HTR-8/SVneo (cell line): ENCODE data around the gene FBXW5.
A peak's percentile ranks its signal among the peaks of the same experiment; 100 is the strongest.

Experiments used
- DNase-seq: peaks from one replicate; pipeline ENCODE4 v3.0.0; 2011; ENCODE audit warnings: low spot score, mixed read lengths; ENCODE audit not compliant: insufficient read length
- FAIRE-seq: peaks from 2 replicates; lab custom pipeline; 2011; peaks lifted over from hg19 to GRCh38; lab: Jason Lieb, UNC

The FBXW5 gene, protein sequence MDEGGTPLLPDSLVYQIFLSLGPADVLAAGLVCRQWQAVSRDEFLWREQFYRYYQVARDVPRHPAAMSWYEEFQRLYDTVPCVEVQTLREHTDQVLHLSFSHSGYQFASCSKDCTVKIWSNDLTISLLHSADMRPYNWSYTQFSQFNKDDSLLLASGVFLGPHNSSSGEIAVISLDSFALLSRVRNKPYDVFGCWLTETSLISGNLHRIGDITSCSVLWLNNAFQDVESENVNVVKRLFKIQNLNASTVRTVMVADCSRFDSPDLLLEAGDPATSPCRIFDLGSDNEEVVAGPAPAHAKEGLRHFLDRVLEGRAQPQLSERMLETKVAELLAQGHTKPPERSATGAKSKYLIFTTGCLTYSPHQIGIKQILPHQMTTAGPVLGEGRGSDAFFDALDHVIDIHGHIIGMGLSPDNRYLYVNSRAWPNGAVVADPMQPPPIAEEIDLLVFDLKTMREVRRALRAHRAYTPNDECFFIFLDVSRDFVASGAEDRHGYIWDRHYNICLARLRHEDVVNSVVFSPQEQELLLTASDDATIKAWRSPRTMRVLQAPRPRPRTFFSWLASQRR

DNA sequence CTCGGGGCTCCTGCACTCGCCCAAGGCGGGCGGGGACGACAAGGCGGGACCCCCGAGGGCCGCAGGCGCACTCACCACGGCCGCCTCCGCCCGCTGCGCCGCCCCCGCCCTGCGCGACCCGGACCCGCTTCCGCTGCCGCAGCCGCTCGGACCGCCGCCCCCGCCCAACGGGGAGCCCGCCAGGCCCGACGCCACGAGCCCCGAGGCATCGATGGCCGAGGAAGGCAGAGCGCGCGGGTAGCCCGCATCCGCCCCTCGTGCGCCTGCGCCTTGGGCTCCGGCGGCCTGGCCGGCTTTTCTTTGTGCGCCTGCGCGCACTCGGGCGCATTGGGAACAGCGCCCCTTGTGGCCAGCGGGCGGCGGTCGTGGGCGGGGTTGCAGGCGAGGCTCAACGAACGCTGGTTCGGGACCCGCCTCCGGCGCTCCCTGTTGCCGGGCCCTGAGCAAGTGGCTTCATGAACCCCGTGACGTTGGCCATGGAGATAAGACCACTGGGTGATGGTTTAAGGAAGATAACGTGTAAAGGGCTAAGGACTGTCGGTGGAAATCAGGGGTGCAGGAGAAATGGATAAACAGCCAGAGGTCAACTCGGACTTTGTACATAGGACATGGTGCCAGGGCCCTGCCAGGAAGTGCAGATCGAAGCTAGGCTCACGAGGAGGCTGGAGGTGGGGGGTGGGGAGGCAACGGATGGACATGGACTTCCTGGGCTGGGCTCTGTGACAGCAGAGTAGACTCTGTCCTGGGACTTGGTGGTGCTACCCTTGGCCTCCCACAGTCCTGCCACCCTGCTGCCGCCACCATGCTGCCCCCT is at the start of gene FBXW5, which contains the start of gene C8G:
FBXW5 (minus strand) TSS at position 220 of the 814 bp plus-strand sequence. CDS start 655 bp downstream, outside the sequence.
C8G (plus strand) TSS at position 725 of the 814 bp plus-strand sequence; CDS start at position 803, 78 bp downstream.
- FAIRE-seq (peak; percentile 89), DNase-seq (peak; percentile 95)

DNA sequence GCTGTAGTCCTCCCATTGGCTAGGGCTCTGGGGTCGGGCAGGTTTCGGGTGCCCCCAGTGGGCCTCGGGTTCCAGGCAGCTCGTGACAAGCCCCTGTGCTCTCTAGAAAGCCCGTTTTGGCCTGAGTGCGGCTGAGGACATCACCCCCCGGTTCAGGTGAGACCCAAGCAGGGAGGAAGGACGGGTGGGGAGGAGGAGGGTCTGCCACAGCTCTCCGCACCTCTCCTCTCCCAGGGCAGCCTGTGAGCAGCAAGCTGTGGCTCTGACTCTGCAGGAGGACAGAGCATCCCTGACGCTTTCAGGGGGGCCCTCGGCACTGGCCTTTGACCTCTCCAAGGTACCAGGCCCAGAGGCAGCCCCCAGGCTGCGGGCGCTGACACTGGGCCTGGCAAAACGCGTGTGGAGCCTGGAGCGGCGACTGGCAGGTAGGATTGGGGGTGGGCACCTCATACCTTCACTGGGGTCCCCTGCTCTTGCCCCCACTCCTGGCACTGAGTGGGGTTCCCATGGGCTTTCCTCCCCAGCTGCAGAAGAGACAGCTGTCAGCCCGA is 48.4 kb upstream of the FBXW5 start:
- DNase-seq: no peak
- FAIRE-seq: no peak

DNA sequence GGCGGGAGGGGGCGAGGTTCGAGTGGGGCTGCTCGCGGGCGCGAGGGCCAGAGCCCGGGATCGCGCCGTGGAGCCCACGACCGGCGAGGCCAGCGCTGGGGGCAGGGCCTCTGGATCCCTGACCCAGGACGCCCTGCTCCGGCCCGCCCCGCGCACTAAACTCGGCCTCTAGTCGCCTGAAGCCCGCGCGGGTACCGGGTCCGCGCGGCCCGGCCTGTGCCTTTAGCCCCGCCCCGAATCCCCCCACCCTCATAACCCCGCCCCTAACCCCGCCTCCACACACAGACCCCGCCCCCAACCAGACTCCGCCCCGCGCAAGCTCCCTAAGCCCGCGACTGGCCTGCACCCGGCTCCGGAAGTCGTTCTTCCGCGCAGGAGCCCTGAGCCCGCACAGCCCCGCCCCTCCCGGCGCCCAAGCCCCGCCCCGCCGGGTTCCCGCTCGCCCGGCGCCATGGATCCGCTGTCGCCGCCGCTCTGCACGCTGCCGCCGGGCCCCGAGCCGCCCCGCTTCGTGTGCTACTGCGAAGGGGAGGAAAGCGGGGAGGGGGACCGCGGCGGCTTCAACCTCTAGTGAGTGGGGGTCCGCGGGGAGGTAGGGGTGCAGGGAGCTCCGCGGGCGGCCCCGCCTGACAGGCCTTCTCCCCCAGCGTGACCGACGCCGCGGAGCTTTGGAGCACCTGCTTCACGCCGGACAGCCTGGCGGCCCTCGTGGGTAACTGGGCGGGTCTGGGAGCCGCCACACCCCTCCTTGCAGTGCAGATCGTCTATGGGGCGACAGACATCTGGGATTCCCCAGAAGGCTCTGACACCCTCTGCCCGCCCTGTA is 47.7 kb upstream of the FBXW5 start, which contains the start of gene PAXX:
PAXX (plus strand) TSS at position 430 of the 826 bp plus-strand sequence; CDS start at position 452, 22 bp downstream.
- DNase-seq: peak; percentile 91

DNA sequence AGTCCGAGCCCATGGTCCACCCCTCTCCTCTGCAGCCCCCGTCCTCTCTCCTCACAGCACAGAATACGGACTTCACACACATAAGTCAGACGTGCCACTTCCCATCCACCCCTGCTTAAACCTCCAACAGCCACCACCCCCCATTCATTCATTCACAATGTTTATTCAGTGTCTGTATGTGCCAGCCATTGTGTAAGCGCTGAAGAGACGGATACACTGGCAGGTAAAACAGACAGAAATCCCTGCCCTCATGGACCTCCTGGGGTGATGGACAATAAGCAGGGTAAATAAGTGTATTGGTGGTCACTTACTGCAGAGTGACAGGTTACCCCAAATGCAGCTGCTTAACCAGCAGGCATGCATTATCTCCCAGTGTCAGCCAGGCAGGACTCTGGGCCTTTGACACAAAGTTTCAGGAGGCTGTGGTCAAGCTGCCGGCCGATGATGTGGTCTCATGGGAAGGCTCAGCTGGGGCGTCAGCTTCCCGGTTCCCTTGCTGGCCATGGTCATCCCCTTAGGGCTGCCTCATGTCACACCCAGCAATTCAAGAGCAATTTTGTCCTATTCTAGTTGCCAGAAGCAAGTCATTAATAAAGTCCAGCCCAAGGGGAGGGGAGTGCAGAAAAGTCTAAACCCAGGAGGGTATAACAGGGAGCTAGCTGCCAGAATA is 45.8 kb upstream of the FBXW5 start:
- DNase-seq: no peak
- no peak for FAIRE-seq

More for the DNA sequence above, 47.7 kb upstream of the FBXW5 start, which contains the start of gene PAXX:
- FAIRE-seq: no peak

DNA sequence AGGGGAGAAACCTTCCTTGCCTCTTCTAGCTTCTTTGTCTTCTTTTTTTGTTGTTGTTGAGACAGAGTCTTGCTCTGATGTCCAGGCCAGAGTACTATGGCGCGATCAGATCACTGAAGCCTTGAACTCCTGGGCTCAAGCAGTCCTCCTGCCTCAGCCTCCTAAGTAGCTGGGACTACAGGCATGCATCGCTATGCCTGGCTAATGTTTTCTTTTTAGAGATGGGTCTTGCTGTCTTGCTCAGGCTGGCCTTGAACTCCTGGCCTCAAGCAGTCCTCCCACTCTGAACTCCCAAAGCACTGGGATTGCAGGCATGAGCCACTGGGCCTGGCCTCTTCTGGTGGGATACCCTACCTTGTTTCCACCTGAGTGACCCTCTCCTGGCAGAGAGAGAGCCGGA is 44.3 kb upstream of the FBXW5 start:
- FAIRE-seq: no peak
- DNase-seq: no peak

DNA sequence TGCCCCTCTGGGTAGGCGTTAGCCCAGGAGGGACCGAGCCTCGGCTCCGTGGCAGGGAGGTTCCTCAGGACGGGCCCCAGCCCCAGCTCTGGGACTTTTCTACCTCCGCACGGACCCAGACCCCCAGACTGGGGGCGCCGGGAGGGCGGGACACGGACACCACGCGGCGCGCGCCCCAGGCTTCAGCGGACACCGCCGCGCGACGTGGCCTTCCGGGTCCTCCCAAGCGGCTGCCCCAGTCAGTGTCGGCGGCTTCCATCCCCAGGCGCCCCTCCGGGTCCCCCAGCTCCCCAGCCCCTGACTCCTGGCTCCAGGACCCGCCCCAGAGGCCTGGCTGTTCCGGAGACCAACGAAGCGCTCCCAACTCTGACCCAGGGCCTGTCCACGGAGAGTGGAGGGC is 41.3 kb upstream of the FBXW5 start:
- no peak for DNase-seq

DNA sequence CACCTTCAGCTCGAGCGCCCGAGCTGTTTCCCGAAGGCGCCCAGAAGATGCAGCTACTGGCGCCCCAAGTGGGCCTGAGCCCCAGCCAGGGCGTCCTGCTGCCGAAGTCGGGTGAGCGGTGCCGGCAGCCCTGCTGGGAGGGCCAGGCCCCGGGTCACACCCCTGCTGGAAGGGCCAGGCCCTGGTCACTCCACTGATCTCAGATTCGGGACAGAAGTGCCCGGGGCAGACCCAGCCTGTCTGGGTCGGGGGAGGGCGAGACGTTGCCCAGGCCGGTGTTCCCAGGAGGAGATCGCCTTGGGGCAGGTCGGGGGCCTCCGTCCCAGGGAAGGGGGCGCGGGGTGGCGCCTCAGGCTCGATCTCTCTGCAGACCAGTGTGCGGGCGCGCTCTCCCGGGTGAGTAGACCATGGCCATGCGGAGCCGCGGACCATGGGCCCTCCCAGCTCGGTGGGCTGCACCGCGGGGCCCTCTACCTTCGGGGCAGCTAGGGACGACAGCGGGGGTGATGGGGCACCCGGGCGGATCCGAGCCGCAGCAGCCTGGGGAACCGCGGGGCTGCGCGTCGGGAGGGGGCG is 40.6 kb upstream of the FBXW5 start:
- FAIRE-seq (no peak), DNase-seq (no peak)

More for the DNA sequence above, 41.3 kb upstream of the FBXW5 start:
- FAIRE-seq: no peak

DNA sequence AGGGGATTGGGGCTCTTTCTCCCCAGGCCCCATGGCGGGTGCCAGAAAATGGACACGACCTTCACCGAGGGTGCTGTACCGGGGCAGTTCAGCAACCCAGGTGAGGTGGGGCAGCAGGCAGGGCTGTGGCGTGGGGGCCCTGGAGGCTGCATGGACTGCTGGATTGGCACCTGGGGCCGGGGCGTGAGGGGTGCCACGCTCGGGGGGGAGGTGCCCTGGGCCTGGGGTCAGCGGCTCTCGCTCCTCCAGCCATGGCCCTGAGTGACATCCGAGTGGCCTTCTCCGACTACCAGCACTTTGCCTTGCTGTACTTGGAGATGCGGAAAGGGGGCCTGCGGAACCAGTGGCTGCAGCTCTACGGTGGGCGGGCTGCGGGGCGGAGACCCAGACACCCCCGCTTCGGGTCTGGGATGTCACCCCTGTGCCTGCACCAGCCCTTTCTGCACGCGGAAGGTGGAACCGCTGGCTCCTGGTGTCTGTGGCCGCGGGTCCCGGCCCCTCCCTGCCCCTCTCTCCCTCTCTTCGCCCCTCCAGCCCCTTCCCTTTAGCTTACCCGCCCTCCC is 40.0 kb upstream of the FBXW5 start:
- no peak for FAIRE-seq
- no peak for DNase-seq

DNA sequence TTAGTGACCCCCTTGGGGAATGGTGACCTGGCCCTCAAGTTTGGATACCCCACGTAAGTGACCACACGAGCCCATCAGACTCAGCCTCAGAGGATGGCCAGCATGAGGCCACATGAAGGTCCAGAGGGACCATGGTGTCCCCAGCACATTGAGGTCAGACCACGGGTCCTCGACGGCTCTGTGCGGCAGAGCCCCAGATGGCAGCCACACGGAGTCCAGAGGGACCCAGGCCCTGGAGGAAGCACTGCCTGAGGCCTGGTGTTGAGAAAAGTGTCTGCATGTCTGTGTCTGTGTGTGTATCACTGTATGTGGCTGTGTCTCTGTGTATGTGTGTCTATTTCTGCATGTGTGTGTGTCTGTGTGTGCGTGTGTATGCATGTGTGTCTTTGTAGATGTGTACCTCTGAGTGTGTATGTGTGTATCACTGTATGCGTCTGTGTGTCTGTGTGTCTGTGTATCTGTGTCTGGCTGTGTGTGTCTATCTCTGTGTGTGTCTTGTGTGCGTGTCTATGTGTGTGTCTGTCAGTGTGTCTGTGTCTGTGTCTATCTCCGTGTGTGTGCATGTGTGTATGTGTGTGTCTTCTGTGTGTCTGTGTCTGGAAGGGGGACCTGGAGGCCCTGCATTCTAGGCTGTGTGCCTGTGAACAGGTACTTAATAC is 39.2 kb upstream of the FBXW5 start:
- DNase-seq: no peak

DNA sequence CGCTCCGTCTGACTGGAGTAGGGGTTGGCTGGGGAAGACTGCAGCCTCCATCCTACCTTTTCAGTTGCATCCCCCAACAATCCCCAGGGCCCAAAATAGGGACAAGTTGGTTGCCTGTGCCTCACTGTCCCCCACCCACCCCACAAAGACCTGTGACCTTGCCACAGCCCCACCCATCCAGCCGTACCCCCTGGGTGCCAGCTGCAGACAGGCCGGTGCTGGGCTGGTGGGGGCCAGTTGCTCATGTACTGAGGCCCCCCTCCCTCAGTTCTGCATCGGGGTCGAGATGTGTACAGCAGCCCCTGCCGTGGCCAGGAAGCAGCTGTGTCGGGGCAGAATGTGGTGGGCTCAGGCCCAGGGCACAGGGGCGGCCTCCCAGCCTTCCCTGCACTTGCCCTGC is 38.6 kb upstream of the FBXW5 start:
- FAIRE-seq (no peak), DNase-seq (no peak)

More for the DNA sequence above, 39.2 kb upstream of the FBXW5 start:
- FAIRE-seq: peak; percentile 78

DNA sequence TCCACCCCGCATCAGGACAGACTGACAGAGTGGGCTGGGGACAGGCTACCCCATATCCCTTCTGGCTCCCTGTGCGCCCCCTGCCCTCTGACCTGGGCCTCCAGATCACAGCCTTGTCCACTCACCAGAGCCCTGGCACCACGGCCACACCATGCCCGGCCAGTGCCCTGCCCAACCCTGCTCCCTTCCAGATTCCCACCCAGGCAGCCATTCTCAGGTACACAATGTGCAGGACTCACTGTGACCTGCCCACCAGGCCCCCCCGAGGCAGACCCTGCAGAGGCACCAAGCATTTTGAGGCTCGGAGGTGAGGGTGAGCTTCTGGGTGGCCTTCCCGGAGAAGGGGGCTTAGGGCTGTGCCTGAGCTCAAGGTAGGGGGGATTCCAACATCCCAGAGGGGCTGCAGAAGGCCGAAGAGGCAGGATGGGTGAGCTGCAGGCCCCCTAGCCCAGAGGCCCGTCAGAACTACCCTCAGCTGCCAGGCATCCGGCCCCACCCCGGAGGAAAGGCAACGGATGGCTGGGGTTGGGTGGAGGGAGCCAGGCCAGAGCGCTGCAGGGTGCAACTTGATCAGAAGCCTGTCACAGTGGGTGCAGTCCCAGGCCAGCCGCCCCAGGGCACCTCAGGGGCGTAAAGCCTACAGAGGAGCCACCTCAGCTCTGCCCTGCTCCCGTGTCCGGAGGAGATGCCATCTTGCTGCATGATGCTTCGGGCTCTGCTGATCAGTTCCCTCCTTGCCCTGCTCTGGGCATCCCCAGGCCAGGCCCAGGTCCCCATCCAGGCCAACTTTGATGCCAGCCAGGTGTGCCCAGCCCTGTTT is 37.9 kb upstream of the FBXW5 start, which contains the start of gene LCNL1:
LCNL1 (plus strand) TSS at position 762 of the 820 bp plus-strand sequence. CDS start 594 bp downstream, outside the sequence.
- FAIRE-seq (no peak), DNase-seq (no peak)

DNA sequence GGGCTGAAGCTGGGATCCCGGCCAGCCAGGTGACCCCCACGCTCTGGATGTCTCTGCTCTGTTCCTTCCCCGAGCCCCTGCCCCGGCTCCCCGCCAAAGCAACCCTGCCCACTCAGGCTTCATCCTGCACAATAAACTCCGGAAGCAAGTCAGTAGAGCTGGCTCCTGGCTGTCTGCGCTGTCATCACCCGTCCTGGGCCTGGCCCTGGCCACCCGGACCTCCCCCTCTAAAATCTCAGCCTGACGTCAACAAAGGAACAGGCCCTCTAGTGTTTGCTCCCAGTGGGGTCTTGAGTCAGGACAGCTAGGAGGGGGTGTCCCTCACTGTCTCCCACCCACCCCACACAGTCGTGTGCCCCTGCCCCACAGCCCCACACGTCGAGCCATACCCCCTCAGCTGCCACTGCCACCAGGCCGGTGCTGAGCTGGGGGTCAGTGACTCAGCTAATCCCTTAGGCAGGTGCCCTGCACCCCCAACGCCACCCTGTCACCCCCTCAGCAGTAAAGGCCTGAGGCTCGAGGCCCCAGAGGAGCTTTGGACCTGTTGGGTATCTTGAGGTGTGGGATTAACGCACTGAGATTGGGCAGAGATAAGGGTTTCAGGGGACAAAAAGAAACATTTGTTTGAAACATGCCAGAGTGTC is 37.2 kb upstream of the FBXW5 start:
- DNase-seq (no peak), FAIRE-seq (no peak)

DNA sequence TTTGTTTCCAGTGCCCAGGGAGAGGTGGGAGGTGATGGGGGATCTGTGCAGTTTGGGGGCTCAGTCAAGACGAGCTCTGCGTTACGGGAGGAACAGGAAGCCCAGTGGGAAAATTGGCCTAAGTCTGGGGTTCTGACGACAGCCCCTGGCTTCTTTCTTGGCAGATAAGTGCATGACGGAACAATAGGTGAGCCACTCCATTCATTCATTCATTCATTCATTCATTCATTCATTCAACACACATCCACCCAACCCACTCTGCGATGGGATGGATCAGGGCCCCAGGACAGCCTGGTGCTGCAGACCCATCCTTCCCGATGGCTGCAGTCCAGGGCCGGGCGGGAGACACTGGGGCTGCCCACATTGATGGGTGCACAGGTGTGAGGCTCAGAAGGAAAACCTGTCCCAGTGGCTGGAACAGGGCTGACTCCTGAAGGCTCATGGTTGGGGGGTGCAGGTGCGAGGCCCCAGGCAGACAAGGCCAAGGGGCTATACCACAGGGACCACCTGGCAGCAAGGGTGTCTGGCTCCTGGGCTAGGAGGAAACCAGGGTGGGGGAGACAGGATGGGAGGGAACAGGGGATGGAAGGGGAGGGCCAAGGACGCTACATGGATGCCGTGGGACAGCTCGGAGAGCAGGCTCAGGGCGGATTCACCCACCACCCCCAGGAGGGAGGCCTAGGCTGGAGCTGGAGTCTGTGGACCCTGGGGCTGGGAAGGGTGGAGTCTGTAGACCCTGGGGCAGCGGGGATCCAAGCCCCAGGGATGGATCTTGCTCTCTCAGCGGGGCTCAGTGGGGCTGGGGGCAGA is 36.3 kb upstream of the FBXW5 start:
- FAIRE-seq: no peak
- no peak for DNase-seq

DNA sequence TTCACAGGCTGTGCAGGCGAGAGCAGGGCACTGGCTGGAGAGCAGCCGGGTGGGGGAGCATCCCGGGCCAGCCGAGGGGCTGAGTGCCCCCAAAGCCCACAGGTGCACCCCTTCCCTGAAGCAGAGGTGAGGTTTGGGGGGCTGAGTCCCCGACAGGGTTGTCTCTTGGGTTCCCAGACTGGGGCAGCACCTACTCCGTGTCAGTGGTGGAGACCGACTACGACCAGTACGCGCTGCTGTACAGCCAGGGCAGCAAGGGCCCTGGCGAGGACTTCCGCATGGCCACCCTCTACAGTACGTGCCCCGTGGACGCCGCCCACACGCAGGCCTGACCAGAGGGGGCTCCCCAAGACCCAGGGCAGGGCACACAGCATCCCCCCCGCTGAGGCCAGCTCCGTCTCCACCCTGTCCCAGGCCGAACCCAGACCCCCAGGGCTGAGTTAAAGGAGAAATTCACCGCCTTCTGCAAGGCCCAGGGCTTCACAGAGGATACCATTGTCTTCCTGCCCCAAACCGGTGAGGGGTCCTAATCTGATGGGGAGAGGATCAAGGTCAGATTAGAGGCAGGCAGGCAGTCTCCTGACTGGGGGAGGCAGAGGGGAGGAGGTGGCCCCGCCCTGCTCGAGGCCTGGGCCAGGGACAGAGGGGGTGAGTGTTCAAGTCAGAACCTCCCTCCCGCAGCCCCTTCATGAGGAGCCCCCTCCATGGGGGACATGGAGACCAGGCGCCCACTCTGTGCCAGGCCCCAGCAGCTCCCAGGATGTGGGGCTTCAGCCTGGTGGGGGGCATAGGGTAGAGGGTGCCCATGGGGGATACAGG is 35.4 kb upstream of the FBXW5 start:
- DNase-seq (no peak), FAIRE-seq (no peak)
